H54 (cell line): ENCODE results near the gene CAVIN3.
A peak's percentile ranks its signal among the peaks of the same experiment; 100 is the strongest.
"Not testable (repeated sequence)": the region's sequence is repeated elsewhere in the genome, so short reads cannot be mapped to it uniquely, and the experiment has no call there.

ENCODE experiments used
- DNase-seq: peaks from one replicate; pipeline ENCODE4 v3.0.0; 2011; ENCODE audit warnings: low spot score, mixed read lengths; ENCODE audit not compliant: insufficient read length
- FAIRE-seq: peaks from 3 replicates; lab custom pipeline; 2011; peaks lifted over from hg19 to GRCh38; lab: Jason Lieb, UNC
- POLR2A ChIP-seq: IDR thresholded peaks from 2 replicates; pipeline ENCODE4 v1.6.1; 2011; ENCODE audit warnings: low read depth, mild to moderate bottlenecking, low read length

The CAVIN3 gene

GRCh38 chr11:6315811-6316425, 4.4 kb downstream of the CAVIN3 start:
- DNase-seq (peak; percentile 87), FAIRE-seq (peak; percentile 92)
- no peak for TF ChIP-seq POLR2A

- no peak for DNase-seq
- FAIRE-seq, result no peak
- no peak for TF ChIP-seq POLR2A
These were observed 8.2 kb downstream of the CAVIN3 start for GRCh38 chr11:6312106-6312505.

GRCh38 chr11:6307876-6308275, 12.4 kb downstream of the CAVIN3 start:
- TF ChIP-seq POLR2A, result no peak
- FAIRE-seq (no peak), DNase-seq (no peak)

GRCh38 chr11:6305297-6305696, 15.0 kb downstream of the CAVIN3 start:
- no peak for DNase-seq
- no peak for TF ChIP-seq POLR2A
- FAIRE-seq, result no peak

- TF ChIP-seq POLR2A, result no peak
- FAIRE-seq, result no peak
- no peak for DNase-seq
These were observed 16.6 kb downstream of the CAVIN3 start for GRCh38 chr11:6303661-6304060.

GRCh38 chr11:6301096-6301495, 19.2 kb downstream of the CAVIN3 start:
- DNase-seq (no peak), FAIRE-seq (no peak)
- TF ChIP-seq POLR2A, result no peak

- TF ChIP-seq POLR2A, result no peak
- no peak for FAIRE-seq
- DNase-seq, result no peak
These were observed 20.0 kb downstream of the CAVIN3 start for GRCh38 chr11:6300325-6300724.

- DNase-seq (peak; percentile 72), FAIRE-seq (peak; percentile 81)
- TF ChIP-seq POLR2A, result no peak
These were observed 21.7 kb downstream of the CAVIN3 start for GRCh38 chr11:6298605-6299004.

GRCh38 chr11:6297831-6298230, 22.5 kb downstream of the CAVIN3 start:
- no peak for DNase-seq
- FAIRE-seq, result peak; percentile 23
- TF ChIP-seq POLR2A, result no peak

- FAIRE-seq, result no peak
- TF ChIP-seq POLR2A, result no peak
These were observed 35.3 kb downstream of the CAVIN3 start for GRCh38 chr11:6285019-6285418.

GRCh38 chr11:6284250-6284649, 36.1 kb downstream of the CAVIN3 start:
- no peak for DNase-seq
- TF ChIP-seq POLR2A, result no peak
- FAIRE-seq, result no peak

More at GRCh38 chr11:6285019-6285418, 35.3 kb downstream of the CAVIN3 start:
- no peak for DNase-seq

- DNase-seq (no peak), FAIRE-seq (no peak)
- no peak for TF ChIP-seq POLR2A
These were observed 36.8 kb downstream of the CAVIN3 start for GRCh38 chr11:6283453-6284023.

GRCh38 chr11:6280809-6281208, 39.5 kb downstream of the CAVIN3 start:
- not testable (repeated sequence) for DNase-seq, FAIRE-seq

GRCh38 chr11:6273188-6273587, 47.1 kb downstream of the CAVIN3 start:
- no peak for TF ChIP-seq POLR2A
- FAIRE-seq (no peak), DNase-seq (no peak)

GRCh38 chr11:6271598-6271997, 48.7 kb downstream of the CAVIN3 start:
- no peak for TF ChIP-seq POLR2A
- DNase-seq (no peak), FAIRE-seq (no peak)
